Renal pelvis (tissue), 4 donors: Measurements from ENCODE around the gene HS3ST2. TPM values are rescaled to one million over a fixed set of nuclear protein-coding genes. Genes with fewer than 3 reads are reported as not detected.
A peak's percentile ranks its signal among the peaks of the same experiment; 100 is the strongest.
"Not testable (repeated sequence)": the region's sequence is repeated elsewhere in the genome, so short reads cannot be mapped to it uniquely, and the experiment has no call there.

ENCODE experiments used
- DNase-seq: peaks from one replicate; pipeline ENCODE4 v3.0.0-alpha.2; 2013
- polyA plus RNA-seq, 3 donors: library from polyadenylated mRNA; unstranded; fragments of 120-200 nt; gene quantifications; one replicate each; pipeline ENCODE4 v1.2.1, GENCODE V29; 2013; ENCODE audit not compliant: insufficient read length in 3 of 3

Gene HS3ST2
- polyA plus RNA-seq, 3 donors = 0.10 to 0.19 (median 0.17) TPM

DNA sequence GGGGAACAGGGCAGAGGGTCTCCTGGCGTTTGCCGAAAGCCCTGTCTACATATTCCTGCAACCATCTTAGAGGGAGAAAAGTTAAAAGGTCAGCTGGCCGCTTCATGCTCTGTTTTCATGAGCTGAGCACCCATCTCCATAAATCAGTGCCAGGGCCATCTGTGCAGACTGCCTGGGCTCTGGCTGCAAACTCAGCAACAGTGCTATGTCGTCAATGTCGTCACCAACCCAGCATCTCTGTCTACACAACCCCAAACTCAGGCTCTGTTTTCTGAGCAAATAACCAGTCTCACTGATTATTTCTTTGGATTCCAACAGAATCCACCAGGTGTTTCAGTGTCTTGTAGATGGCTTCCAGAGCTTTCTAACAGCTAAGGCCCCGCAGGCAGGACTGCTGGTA, 65.0 kb downstream of the HS3ST2 start:
- DNase-seq = no peak

DNA sequence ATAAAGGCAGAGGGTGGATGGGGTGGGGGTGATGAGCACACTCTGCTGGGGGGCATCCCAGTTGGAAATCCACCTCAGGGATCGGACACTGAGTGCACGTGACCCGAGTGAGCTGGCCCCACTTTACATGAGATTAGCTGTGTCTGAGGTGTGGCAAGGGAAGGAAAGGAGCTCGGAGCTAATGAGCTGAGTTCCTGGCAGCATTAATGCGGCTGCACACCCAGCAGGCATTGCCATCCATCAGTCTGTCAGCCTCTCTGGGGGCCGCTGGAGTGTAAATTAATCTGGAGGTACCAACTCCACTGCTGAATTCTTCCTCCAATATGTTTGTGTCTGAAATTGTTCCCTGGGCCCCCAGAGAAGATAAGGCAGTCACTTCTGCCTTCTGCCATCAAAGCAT, 65.5 kb downstream of the HS3ST2 start:
- no peak for DNase-seq

DNA sequence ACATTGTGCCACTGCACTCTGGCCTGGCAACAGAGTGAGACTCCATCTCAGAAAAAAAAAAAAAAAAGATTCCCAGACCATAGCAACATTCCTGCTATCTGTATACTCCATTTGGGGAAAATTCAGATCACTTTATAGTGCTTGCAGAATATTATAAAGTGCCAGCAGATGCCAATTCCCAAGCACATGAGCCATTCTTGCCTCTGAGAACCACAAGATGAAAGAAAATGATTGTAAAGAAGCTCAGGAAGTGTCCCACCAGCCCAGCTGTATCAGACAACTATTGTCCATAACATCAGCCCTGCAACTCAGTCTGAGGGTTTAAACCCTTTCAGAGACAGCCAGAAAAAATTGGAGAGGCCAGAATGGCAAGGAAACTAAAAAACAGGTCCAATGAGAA, 69.0 kb downstream of the HS3ST2 start:
- DNase-seq = no peak

DNA sequence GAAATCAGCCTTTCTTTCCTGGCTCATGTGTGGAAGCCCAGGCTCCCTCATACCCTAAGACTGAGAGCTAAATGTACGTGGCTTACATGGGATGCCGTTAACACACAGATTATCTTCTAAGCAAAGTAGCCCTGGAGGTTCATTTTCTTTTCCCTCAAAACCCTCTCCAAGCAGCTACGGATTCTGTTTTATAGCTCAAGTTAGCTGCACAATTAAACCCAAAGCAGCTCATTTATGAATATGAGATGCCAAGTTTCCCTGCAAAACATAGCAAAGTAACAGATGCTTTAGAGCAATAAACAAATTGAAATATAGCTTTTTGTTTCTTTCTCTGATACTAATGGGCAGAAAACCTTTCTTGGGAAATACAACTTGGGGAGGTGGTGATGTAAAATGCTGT, 72.0 kb downstream of the HS3ST2 start:
- no peak for DNase-seq

DNA sequence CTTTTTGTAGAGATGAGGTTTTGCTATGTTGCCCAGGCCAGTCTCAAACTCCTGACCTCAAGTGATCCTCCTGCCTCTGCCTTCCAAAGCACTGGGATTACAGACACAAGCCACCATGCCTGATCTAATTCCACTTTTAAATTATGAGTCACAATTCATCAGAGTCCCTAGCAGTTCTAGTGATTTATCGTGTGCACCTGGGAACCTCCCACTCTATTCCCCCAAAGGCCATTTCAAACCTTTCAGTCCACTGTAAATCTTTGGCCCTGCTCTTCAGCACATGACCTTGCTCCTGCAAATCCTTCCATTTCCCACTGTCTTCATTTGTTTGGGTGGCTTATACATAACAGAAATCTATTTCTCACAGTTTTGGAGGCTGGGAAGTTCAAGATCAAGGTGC, 73.0 kb downstream of the HS3ST2 start:
- no peak for DNase-seq

DNA sequence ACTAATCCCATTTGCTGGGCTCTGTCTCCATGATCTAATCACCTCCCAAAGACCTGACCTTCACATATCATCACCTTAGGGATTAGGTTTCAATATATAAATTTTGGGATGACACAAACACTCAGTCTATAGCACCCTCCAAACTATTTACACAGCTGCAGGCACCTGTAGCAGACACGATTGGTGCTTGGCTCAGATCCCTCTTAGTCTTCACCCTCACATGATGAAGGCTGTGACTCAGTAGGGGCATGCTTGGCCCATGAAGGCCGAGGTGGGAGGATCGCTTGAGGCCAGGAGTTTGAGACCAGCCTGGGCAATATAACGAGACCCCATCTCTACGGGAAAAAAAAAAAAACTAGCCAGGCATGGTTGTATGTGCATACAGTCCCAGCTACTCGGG, 73.5 kb downstream of the HS3ST2 start:
- DNase-seq = no peak

DNA sequence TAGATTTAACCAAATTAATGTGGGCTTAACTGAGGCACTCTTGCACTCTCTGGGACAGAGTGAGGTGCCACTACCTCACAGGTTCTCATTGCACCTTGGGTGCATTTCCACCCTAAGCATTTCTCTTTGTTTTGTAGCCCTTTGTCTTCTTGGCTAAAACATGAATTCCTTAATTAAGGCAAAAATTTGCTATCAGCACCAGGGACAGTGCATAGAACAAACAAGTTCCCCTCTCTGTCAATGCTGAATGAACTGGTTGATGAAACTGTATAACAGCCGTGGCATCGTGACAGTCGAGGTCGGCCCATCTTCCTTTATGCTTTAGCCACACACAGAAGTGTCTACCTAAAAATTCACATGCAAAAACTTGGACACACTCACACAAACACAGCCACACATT, 74.8 kb downstream of the HS3ST2 start:
- no peak for DNase-seq

DNA sequence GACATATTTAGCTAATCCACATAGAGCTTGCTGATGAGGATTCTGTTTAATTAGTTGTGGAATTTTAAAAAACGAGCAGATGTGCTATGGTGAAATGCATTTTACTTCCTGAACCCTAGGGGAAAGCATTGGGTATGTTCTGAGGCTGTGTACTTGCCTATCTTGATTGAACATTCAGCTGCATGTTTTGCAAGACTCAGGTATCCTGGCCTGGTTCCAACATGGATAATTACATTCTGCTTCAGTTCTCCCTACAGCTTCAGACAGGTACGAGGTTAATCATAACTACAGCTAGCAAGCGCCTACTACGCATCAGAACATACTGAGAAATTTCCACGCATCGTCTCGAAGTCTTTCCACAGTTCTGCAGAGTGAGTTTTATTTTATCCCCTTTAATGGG, 77.0 kb downstream of the HS3ST2 start:
- no peak for DNase-seq

DNA sequence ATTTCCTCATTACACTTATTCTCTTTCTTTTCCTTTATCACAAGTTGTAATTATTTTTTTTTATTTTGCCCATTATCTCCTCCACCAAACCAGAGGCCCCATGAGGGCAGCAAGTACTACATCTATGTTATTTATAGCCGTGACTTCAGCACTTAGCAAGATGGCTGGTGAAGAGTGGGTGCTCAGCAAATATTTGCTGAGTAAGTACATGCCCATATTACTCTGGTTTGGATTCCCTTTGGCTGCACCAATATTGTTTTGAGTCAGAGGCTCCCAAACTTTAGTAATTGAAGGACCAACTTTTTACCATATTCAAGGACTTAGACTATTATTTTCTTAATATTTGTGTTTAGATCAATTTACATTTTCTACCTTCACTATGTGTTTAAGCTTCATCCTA, 83.2 kb downstream of the HS3ST2 start:
- no peak for DNase-seq

DNA sequence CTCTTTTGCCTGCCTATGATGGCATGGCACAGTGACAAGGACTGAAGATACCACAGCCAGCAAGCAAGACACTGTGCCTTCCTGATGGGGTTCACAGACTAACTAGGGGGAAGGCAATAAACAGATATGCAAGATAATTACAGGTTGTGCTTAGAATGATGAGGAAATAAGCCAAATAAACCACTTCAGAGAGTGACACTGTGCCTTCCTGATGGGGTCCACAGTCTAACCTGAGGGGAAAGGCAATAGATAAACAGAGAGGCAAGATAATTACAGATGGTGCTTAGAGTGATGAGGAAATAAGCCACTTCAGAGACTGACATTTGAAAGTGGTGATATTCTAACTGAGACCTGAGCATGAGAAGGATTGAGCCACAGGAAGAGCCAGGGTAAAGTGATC, 84.2 kb downstream of the HS3ST2 start:
- no peak for DNase-seq

DNA sequence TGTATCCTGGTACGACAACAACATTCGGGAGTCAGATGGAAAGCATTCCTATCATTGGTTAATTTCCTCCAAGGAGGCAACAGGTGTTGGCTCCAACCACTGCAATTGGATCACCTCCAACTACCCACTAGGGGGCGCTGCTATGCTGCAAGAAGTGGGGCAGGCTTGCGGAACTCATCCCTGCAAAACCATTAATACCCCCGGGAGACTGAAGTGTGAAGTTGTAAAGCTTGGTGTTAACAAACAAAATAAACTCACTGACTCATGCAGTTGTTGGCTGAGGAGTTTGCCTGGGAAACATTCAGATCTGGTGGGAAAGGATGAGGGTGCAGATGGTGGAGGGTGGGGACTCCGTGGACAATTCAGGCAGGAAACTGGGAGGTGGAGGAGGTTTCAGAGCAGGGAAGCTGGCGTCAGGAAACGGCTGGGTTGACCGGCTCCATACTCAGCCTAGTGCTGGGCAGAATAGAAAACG, 84.9 kb downstream of the HS3ST2 start:
- peak; percentile 84 for DNase-seq

DNA sequence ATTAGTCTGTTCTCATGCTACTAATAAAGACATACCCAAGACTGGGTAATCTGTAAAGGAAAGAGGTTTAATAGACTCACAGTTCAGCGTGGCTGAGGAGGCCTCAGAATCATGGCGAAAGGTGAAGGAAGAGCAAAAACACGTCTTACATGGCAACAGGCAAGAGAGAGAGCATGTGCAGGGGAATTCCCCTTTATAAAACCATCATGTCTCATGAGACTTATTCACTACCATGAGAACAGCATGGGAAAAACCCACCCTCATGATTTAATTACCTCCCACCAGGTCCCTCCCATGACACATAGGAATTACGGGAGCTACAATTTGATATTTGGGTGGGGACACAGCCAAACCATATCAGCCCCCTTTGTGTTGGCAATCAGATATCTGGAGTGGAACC, 85.6 kb downstream of the HS3ST2 start:
- DNase-seq = not testable (repeated sequence)

DNA sequence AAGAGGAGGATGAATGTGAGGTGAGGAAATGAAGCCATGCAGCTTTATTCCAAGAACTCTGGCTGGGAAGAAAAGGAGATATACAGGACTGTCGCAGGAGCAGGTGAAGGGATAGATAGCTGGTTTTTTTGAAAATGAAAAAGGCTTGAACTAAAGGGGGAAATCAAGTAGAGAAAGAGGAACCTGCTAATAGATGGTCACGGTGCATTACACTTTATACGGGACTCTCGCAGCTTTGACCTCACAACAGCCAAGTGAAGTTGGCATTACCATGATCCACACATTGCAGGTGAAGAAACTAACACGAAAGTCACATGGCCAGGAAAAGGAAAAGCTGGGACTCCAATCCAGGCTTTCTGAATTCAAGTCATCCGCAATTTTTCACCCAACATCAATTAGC, 86.9 kb downstream of the HS3ST2 start:
- no peak for DNase-seq

DNA sequence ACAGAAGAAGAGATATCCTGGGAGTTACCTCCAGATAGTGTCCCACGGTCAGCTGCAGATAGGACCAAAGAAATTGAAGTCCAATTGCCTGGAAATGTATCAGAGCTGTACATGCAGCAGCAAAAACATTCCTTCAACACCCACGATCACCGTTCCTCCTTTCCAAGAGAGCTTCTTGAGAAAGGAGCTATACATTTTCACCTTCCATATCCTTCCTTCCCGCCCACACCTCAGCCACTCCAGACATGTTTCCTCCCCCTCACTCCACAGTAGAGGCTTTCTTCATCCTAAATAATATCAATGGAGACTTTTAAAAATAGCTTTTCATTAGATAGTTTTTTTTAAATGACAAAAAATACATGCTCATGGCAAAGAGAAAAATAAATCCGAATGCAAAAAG, 87.6 kb downstream of the HS3ST2 start:
- DNase-seq = no peak

DNA sequence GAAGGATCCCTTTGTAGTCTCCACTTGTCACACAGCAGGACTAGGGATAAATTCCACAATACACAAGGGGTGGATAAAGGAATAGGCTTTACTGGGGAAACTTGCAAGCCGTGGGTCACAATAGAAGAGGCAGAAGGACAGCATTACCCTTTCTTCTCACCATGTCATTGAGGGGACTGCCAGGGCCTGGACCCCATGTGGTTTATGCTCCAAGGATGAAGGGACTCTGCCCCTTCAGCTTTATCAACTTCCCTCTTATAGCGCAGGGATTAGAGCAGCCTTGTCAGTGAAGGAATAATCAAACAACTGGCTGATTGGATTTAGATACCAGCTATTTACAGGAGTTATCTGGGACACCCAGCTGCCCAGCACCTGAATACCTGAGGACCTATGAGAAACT, 89.8 kb downstream of the HS3ST2 start:
- no peak for DNase-seq

DNA sequence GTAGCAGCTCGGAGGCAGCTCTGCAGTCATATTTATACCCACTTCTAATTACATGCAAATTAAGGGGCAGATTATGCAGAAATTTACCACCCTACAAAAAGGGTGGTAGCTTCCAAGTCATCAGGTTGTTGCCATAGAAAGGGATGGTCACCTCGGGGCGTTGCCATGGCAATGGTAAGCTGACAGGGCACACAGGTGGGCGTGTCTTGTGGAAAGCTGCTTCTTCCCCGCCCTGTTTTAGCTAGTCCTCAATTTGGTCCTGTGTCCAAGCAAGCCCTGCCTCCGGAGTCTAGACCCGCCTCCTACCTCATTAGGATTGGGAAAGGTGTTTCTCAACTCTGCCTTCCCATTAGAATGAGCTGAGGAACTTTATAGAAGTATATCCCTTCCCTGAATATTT, 98.7 kb downstream of the HS3ST2 start:
- DNase-seq = no peak

DNA sequence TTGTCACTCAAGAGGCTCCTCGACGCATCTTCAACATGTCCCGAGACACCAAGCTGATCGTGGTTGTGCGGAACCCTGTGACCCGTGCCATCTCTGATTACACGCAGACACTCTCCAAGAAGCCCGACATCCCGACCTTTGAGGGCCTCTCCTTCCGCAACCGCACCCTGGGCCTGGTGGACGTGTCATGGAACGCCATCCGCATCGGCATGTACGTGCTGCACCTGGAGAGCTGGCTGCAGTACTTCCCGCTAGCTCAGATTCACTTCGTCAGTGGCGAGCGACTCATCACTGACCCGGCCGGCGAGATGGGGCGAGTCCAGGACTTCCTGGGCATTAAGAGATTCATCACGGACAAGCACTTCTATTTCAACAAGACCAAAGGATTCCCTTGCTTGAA, 101.0 kb downstream of the HS3ST2 start:
- DNase-seq = no peak

DNA sequence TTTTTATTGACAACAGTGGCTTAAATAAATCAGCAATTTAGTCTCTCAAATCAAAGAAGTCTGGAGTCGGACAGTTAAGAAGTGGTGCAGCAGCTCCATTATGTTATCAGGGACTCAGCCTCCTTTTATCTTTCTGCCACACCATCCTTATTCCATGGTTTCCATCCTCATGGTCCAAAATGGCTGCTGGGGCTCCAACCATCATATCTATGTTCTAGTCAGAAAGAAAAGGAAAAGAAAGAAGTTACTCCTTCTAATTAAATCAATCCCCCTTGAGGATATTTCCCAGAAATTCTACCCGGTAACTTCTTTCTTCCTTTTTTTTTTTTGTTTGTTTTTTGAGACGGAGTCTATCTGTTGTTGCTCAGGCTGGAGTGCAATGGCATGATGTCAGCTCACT, 109.5 kb downstream of the HS3ST2 start:
- DNase-seq = no peak

DNA sequence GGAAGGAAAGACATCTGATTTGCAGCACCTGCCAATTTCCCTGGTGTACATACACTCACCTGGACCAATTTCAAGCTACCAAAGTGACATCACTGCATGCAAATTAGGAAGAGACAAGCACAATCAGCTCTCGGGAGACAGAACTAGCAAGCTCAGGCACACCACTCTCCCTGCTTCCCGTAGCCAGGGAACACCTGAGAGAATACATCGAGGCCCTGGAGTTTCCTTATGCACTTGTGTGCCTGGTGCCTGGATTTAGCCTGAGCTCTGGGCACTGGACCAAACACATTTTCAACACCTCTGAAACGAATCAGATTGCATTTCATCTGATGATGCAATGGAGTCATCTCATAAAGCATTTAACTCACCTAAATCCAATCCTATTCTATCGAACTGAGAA, 110.5 kb downstream of the HS3ST2 start:
- no peak for DNase-seq

DNA sequence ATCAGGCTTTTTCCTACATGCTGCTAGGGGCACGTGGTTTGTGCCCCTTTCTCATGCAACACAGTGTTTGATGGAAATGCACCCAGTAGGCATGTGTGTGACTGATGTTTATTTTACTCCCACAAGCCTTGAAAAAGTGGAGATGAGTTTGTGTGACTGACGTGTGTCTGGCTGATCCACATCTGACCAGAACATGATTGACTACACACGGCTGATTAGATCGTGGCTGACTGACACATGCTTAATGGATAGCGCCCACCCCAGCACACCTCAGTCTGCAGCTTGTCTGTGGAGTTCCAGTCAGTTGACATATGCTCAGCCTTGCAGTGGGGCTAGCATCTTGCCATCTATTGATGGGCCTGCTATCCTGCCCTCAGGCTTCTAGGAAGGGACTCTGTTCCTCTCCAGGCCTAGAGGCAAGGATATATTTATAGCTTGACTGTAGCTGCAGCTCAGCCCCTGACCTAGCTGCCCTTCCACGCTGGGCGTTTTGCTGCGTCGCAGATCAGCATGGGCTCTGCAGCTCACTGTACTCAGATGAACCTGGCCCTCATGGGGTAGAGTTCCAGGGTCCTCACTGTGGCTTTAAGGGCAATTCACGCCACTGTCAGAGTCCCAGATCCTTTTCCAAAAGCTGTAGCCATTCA, 112.3 kb downstream of the HS3ST2 start:
- no peak for DNase-seq

DNA sequence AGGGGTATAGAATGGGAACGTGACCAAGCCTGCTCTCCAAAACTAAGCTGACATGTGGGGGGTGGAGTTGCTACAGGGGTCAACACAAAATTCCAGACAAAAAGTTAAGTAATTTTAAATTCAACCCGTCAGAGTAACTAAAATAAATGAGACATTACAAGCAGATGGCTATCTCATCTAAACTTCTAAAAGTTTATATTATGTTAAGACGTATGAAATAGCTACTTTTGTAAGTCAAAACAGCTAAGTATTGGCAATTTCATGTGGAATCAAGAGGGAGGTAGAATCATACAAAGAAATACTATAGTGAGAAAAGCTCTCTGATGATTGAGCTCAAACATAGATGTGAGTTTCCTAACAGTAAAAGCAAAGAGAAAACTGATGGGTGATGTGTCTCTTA, 113.3 kb downstream of the HS3ST2 start:
- DNase-seq = no peak

DNA sequence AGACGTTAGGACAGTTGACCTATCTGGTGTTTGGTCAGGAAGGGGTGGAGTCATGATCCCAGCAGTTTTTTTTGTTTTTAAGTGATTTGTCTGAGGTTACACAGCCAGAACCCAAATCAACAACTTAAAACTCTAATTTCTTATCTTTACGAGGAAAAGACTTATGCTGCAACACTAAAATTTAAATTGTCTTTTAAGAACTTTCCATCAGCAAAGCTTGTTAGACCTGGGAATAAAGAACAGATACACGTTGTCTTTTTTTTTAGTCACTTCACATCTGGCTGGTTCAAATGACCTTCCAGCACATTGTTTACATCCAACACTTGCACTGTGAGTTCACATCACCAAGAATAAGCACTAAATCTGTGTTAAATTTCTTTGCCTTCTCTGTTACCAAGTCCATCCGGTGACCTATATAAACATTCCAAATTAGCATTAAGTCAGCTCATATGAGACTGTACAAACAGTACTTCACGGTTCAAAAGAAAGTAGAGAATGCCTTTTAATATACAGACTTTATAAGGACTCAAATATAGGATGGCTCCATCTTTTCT, 115.0 kb downstream of the HS3ST2 start:
- peak; percentile 48 for DNase-seq

DNA sequence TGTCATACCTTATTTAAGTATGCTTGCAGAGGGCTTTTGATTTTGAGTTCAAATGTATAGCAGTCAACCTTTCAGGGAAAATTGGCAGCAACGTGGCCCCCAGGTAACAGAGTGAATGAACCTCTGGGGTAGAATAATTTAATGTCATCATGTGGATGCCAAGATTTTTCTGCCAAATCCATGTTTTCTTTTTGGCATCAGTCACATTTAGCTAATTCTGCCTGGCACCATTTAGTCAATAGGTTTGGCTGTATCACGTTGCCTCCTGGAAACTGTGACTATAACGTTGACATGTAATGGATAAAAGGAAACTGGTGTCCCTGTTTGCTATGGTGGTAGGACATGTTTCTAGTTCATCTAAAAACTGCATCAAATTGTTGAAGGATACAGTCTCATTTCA, 115.5 kb downstream of the HS3ST2 start:
- no peak for DNase-seq

DNA sequence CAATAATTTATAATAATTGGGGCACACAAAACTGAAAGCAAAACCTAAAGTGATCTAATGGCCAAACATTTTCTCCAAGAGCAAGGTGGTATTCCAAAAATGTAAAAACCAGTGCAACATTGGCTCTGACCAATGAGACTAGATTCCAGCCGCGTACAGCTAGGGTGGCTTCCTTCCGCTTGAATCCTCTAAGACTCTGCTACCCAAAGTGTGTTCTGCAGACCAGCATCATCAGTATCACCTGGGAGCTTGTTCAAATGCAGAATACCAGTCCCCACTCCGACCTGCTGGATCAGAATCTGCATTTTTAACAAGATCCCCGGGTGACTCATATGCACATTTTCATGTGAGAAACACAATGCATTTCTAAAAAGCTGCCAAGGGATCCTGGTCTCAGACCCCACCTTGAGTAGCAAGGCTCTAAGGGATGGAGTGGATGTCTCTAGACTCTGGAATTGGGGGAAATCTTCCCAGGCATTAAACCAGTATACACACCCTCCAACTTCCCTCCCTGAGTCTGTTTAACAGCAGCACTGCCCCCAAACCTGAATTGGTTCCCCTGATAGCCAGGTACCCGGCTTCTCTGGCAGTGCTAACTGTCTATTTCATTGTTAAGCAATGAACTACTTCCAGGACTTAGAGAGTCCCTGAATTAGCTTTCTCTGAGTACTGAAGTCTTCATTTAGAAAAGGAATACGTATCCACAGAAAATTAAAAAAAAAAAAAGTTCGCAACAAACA, 118.2 kb downstream of the HS3ST2 start:
- DNase-seq = no peak
